ENCODE data around the gene HOXA4. TPM values are rescaled to one million over a fixed set of nuclear protein-coding genes. Genes with fewer than 3 reads are reported as not detected.

HOXA4 gene
- polyA plus RNA-seq, 4 donors: 20.4 to 24.3 (median 23.3) TPM

DNA sequence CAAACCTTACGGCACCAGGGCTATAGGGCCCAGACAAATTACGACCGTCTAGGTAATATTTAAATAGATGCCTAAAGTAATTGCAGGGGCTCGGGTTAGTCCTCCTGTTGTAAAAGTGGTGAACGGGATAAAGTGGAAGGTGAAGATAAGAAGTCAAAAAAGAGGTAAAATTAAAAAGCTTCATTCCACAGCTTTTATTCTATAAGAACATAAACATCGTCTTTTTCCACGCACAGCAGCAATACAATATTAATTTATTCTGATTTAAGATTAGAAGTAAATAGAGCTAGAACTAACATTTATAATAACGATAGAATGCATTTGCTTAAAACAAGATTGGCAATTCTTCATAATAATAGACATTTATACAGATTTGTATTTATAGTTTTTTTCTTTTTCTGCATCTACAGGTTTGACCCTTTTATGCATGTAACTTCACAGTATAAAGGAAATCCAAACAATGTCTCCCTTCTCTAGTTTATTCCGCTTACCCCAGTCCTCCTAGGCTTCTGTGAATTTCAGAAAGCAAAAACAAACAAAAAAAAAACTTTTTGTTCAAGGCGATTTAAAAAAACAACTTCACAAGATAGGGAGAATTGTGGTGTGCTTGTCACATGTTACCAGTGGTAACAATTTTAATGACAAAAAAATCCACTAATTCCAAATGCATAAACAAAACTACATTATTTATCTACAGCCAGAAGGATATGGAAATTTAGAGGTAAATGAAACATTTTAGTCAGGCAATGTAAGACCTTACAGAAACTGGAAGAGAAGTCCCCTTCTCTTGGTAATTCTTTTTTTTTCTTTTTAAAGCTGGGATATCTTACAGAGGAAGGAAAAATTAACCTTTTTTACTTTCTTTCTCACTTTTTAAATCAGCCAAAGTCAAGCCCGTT is 40.1 kb upstream of the HOXA4 start:
- no peak for DNase-seq (ENCODE audit: low read depth in 4 of 4, low spot score in 3 of 4)

DNA sequence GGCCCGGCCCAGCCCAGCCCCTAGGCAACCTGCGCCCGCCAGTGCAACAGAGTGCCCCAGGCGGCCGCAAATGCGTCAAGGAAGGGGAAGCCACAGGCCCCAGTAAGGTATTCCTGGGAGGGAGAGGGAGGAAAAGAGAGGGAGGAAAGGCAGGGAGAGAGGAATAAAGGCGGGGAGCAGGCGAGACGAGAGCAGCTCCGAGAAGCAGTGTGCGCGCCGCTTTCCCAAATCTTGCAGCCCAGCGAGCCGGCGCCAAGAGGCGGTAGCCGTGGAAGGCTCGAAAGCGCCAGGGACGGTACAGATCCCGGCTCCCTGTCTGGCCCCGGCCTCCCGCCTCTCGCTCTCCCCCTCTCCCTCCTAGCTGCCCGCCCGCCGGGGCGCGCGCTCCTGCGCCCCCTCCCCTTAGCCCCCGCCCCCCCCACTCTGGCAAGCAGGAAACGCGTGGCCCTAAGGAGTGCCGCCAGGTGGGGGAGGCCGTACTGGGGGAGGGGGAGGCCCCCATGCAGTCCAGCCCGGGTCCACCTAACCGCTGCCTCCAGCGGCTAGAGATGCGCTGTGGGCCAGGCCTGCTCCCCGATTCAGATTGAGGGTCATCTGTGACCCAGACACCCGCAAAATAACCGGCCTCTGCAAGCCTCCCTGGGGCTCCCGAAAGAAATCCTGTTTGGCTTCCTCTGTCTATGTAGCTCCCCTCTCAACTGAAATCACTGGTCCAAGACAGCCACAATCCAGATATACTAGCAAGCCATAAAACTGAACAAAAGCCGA is 39.3 kb upstream of the HOXA4 start:
- no peak for DNase-seq (ENCODE audit: low read depth in 4 of 4, low spot score in 3 of 4)

DNA sequence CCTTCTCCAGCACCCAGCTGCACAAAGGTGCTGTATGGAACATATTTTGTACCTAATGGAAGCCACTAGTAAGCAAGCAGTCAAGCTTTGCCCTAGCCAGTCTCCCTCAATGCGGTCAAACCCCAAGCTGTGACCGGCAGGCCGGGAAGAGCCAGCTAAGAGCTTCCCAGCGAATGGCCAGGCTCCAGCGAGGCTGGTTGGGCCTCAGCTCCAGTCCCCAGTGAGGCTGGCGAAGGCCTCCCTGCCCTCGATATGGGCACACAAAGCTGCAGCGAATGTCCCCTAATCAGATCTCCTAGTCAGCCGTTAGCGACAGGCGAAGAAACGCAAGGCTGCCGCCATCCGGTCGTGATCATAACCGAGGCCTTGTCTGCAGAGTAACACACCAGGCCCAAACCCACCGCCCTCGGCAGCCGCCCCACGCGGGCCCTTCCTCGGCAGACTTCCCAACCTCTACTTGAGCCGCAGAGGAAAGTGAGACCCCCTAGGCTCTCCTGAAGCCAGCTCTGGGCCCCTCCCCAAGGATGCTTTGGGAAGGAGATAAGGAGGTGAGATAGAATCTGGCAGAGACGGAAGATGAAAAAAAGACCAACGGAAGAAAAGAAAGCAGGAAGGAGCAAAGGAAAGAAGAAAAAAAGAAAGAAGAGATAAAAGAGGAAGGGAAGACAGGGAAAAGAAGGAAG is 37.8 kb upstream of the HOXA4 start:
- DNase-seq (ENCODE audit: low read depth in 4 of 4, low spot score in 3 of 4): no peak

DNA sequence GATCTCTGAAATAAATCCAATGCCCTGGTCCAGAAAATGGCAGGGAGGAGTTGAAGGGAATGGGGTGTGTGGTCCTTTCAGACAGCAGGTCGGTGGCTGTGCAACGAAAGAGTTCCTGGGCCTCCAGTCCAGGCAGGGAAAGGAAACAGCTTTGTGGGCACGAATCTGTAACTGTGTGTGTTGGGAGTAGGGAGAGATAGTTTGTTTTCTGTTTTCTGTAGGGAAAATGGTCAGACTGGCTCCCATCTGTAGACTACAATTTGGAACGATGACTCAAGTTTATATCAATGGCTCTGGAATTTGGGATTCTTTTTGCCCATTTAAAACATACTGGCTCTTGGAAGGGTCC is 37.3 kb upstream of the HOXA4 start:
- DNase-seq (ENCODE audit: low read depth in 4 of 4, low spot score in 3 of 4): no peak

DNA sequence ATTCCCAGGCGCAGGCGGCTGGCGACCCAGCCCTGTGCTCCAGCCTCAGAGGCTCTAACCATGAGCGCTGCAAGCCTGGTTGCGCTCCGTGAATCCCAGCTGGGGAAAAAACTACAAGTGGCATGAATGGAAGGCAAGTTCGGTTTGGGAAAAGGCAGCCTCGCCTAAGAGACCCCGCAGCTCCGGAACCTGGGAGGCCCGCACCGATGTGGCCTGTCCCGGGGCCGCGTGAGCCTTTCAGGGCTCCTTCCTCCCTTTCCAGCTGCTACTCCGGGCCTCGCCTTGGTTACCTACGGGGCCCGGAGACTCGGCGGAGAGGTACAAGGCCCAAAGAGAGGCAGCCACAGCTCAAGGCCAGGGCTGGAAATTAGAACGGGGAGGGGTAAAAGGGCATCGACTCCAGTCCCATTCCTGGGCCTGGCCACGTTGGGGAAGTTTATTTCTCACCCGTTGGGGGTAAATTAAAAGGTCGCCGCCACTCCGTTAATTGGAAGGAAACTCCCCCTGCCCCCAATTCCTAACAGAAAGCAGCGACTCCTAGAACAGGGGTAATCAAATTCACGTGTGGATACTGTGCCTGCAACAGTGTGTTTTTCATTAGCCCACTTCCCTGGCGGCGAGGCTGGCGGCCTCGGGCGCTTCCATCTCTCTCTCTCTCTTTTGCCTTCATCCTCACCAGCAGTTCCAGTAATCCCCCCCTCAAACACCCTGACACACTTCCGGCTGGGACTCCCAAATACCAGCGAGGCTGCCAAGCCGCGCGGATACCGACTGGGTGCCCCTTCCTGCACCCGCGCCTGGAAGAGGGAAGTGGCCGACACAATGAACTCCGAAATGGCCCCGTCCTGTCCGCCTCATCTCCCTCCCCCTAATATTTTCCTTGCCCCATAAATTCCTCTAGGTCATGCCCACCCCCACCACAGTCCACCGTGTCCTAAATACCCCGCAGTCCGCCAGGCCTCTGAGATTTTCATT is 36.3 kb upstream of the HOXA4 start:
- DNase-seq (ENCODE audit: low read depth in 4 of 4, low spot score in 3 of 4): no peak

DNA sequence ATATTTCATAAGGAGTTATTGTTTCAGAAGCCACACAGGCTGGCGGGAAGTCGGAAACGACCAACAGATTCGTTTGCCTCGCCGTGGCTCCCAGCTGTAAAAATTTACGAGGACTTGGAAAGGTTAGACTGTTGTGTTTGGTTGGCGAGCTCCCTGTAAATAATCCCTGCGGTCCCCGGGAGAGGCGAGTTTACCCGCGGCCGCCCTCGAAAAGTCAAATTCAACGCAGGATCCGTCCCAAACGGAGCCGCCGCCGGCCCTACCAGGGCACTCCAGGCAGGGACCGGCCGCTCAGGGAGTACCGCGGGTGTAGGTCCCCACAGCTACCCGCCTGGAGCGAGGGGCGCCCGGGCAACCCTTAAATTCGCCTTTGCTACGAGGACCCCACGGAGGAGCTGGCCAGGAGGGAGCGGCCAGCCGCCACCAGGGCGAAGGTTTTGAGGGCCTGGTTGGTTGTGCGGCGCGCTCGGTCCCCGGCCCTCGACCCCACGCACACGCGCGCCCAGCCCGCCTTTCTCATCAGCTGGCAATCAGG is 35.5 kb upstream of the HOXA4 start:
- DNase-seq (ENCODE audit: low read depth in 4 of 4, low spot score in 3 of 4): peak in 2 of 4 donors; percentile 77 to 80

DNA sequence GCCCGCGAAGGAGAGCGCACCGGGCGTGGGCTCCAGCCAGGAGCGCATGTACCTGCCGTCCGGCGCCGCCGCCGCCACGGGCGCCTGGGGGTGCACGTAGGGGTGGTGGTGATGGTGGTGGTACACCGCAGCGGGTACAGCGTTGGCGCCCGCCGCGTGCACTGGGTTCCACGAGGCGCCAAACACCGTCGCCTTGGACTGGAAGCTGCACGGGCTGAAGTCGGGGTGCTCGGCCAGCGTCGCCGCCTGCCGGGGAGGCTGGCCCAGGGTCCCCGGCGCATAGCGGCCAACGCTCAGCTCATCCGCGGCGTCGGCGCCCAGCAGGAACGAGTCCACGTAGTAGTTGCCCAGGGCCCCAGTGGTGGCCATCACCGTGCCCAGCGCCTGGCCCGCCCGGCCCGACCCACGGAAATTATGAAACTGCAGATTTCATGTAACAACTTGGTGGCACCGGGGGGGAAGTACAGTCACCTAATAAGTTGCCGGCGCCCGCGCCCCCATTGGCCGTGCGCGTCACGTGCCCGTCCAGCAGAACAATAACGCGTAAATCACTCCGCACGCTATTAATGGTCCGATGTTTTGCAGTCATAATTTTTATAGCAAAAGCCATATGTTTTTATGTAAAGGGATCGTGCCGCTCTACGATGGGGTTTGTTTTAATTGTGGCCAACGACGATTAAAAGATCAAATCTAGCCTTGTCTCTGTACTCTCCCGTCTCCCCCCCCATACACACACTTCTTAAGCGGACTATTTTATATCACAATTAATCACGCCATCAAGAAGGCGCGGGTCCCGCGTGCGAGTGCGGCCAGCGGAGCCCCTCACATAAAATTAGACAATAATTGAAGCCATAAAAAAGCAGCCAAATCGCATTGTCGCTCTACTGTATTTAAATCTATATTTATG is 34.8 kb upstream of the HOXA4 start, which contains the start of gene HOXA9:
Gene HOXA9, minus strand, starts transcription at position 449 of the 907 bp plus-strand sequence. Its CDS starts 80 bp downstream, at position 369.
- peak in 3 of 4 donors; percentile 83 to 90 (median 87) for DNase-seq (ENCODE audit: low read depth in 4 of 4, low spot score in 3 of 4)

DNA sequence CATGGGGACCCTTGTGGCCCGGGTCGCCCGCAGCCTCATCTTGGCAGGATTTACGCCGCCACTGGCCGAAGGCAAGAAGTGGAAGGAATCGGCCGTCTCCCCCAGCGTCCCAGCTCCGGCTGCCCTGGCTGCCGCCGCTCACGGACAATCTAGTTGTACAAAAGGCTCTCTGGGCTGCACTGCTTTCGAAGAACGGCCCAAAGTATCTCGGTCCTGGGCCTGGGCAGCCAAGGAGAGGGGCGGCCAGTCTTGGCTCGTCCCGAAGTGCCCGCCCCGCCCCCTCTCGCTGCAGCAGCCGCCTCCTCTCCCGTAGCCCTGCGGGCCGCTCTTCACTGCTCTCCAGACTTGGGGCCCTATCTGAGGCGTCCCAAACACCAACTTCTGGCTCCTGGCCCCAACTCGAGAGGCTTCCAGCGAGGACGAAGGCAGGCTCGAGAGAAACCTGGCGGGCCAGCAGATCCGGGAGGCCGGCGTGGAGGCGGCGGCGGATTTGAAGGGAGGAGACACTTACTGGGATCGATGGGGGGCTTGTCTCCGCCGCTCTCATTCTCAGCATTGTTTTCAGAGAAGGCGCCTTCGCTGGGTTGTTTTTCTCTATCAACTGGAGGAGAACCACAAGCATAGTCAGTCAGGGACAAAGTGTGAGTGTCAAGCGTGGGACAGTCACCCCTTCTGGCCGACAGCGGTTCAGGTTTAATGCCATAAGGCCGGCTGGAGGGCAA is 34.0 kb upstream of the HOXA4 start:
- no peak for DNase-seq (ENCODE audit: low read depth in 4 of 4, low spot score in 3 of 4)

DNA sequence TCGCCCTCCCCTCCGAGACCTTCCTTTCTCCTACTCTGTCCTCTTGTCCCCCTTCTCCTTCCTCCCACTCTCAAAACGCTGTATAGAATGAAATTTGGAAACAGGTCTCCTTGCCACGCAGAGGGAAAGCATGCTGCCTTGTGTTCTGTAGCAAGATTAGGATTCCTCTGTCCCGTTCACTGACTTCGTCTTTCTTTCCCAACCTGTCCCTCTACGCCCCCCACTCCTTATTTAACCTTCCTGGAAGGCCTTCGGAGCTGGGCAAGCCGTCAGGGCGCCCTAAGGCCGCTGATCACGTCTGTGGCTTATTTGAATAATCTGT is 33.4 kb upstream of the HOXA4 start:
- no peak for DNase-seq (ENCODE audit: low read depth in 4 of 4, low spot score in 3 of 4)

DNA sequence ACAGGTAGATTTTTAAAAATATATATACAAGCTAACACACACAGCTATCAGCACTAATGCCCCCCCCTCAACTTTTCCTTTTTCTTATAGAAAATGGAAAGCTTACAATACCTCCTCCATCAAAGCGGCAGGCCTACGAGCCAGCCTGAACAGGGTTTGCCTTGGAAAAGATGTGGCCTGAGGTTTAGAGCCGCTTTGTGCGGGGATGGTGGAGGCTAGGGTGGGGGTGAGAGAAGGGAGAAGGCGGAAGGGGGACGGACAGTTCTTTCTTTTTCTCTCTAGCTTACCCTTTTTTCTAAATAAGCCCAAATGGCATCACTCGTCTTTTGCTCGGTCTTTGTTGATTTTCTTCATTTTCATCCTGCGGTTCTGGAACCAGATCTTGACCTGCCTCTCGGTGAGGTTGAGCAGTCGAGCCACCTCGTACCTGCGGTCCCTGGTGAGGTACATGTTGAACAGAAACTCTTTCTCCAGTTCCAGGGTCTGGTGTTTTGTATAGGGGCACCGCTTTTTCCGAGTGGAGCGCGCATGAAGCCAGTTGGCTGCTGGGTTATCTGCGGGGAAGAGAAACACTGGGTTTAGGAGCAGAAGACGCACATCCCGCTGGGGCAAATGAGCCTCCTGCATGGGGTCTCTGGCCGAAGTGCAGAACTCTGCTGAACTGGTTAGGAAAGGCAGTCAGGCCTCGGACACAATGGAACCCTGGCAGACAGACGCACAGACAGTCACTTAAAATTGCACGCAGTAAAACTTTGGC is 32.9 kb upstream of the HOXA4 start:
- no peak for DNase-seq (ENCODE audit: low read depth in 4 of 4, low spot score in 3 of 4)

DNA sequence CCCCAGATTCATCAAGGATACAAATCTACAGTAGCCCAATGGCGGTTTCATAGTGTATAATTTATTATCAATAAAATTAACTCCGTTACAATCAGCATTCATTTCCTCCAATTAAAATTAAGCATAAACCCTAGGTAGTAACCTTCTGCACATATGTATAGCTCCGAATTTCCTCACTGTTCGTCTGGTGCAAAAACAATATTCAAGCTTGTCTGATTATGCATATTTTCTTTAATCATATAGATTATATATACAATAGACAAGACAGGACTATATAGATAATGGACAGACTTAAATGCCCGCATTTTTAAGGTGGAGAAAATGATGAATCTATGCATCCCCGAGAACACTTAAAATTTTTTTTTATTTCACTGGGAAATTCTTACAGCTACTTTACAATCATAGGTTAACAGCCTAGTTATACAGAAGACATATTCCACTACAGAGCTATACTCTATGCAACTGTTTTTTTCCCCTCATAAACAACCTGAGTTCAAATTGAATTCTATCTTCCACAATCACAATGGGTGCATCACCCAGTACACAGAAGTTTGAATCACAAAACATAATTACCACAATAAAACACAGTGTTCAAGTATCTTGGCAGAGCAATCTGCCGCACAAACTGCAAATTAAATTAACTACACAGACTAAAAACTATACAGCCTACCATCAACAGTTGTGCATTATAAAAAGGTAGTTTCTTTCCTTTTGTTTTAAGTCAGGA is 32.2 kb upstream of the HOXA4 start:
- DNase-seq (ENCODE audit: low read depth in 4 of 4, low spot score in 3 of 4): no peak

DNA sequence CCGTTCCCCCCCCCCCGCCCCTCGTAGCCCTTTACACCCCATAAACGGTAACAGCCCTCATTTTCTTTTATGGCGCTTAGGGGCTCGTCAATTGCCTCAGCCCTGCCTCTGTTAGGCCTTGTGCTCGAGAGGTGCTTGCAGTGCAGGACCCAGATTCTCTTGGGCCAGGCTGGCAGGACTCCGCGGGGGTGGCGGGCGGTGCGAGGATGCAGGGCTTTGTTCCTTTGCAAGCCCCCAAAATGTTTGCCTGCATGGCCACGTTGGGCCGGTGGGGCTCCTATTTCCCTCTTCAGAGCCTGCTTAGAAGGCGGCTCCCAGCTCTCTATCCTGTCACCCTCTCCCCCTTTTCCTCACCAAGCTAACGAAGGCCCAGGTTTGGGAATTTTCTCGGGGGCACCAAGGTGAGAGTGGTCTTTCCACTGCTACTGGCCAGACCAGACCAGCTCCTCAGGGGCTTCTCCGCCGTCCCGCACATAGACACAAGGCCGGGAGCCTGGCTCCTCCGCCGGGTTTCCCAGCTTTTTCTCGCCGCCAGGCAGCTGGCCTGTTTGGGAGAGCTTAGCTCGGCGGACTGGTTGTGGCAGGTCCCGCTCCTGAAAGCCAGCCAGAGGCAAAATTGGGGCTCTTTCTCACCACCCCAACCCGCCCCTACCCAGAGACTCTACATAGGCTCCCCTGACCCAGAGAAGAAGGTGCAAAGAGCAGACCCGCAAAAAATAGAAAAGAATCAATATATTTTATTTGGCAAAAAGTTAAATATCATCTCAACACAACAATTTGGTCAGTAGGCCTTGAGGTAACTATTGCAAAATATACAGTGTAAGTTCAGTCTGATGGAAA is 31.4 kb upstream of the HOXA4 start:
- no peak for DNase-seq (ENCODE audit: low read depth in 4 of 4, low spot score in 3 of 4)

DNA sequence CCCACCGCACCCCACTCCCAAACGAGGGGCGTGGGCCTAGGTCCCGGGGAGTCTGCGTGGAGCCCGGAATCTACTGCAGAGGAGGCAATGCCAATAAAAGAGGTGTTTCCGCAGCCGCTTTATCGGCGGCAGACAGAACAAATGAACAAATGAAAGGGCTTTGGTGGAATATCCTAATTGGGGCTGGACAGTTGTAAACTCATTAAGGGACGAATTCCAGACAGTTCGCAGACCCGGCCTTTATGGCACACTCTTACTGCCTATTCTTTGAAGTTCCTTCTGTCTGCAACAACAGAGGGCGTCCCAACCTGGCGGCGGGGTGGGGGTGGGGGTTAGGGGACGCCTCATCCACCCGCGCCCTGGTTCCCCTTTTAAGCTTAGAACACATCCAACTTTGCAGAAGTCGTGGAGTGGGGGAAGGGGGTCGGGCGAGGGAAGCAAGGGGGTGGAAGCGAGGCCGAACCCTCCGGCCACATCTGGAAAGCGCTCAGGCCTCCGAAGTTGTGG is 30.7 kb upstream of the HOXA4 start:
- no peak for DNase-seq (ENCODE audit: low read depth in 4 of 4, low spot score in 3 of 4)

DNA sequence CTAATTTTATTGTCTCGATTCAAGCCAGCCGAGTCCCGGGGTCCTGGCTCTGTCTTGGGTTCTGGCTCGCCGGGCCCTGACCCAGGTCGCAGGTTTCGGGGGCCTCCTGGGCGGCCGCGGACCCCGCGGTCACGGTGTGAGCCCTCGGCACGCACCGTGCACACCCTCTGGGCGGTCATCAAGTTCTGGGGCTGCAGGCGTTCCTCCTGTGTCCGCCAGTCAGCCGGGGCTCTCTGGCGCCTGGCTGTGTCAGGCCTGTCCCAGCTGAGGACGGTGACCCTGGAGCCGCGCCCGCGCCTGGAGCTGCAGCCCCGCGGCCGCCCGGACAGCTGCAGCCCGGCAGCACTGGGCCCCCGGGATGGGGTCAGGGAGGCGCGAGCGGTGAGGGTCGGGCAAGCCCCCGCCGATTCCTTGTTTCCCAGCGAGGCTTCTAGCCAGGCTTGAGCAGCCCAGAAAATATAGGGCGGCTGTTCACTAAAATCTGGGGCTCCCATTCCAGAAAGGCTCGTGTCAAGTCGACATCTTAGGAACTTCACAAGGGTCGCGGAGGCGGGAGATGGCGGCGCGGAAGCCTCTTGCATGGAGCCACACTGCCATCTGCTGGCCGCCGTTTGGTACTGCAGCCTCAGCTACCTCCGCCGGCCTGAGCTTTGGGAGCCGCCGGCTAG is 30.1 kb upstream of the HOXA4 start:
- peak; percentile 89 to 93 (median 90) for DNase-seq (ENCODE audit: low read depth in 4 of 4, low spot score in 3 of 4)

DNA sequence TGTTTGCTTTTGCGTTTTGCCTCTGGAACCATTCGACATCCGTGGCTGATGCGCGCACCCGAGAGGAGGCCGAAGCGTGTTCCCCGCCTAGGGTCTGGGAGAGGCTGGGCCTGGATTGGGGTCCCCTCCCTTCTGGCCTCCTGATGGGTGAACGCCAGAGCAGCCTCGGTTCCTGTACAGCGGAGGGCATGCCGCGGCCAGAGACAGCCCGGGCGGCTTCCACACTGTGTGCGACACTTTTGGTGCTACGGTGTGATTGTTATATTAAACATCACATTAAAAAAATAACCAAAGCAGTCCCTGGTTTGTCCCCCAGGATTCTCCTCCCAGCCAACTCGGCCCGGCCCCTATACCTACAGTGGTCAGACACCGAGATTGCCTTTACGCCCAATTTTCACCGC is 29.6 kb upstream of the HOXA4 start:
- no peak for DNase-seq (ENCODE audit: low read depth in 4 of 4, low spot score in 3 of 4)
